Adrenal gland (tissue), 5 donors: ENCODE measurements around the gene GUCA1A.

ENCODE experiments used
- CTCF ChIP-seq, 6 experiments: fragments of 450-650 bp in 4 of 6; fragments of 200-600 bp in 2 of 6; sonication (generic) in 1 of 6; IDR thresholded peaks; 1 replicate in 5 of 6; 2 replicates in 1 of 6; pipeline versions ENCODE4 v1.5.1 to v1.8.0; 2016 to 2021; ENCODE audit warnings: antibody characterized with exemption in 6 of 6, mild to moderate bottlenecking in 2 of 6, moderate library complexity in 1 of 6
- POLR2A ChIP-seq, 2 donors: fragments of 450-650 bp; IDR thresholded peaks; one replicate each; pipeline ENCODE4 v1.6.1; 2017; ENCODE audit warnings: antibody characterized with exemption in 2 of 2, mild to moderate bottlenecking in 2 of 2, moderate library complexity in 1 of 2
- donor health status: DM: no; HTN: no; CAD: no.

- TF ChIP-seq CTCF (IDR thresholded peaks at IDR 0.05) (no peak), POLR2A (IDR thresholded peaks at IDR 0.05) (no peak)
Measured at GRCh38 chr6:42175860-42176259, 2.7 kb downstream of the GUCA1A start.
